SJSA1 (cell line): ENCODE measurements around the gene TOP2A. TPM values are rescaled to one million over a fixed set of nuclear protein-coding genes. Genes with fewer than 3 reads are reported as not detected.
"Not testable (repeated sequence)": the region's sequence is repeated elsewhere in the genome, so short reads cannot be mapped to it uniquely, and the experiment has no call there.

Experiments used
- DNase-seq, 2 experiments: peaks; one replicate each; pipeline ENCODE4 v3.0.0-alpha.2; 2015 to 2020; ENCODE audit warnings: low spot score in 2 of 2, low read depth in 1 of 2
- H3K27ac ChIP-seq: fragments of 250-450 bp; sonication (Bioruptor Pico); 2 replicates; pipeline ENCODE4 v1.5.1; 2020; ENCODE audit warnings: mild to moderate bottlenecking, moderate library complexity
- H3K27me3 ChIP-seq: fragments of 250-450 bp; sonication (Bioruptor Pico); replicated peaks from 2 replicates; pipeline ENCODE4 v1.5.1; 2020; ENCODE audit warnings: mild to moderate bottlenecking, moderate library complexity
- H3K36me3 ChIP-seq: fragments of 250-450 bp; sonication (Bioruptor Pico); 2 replicates; pipeline ENCODE4 v1.5.1; 2020; ENCODE audit warnings: mild to moderate bottlenecking
- H3K4me1 ChIP-seq: fragments of 250-450 bp; sonication (Bioruptor Pico); replicated peaks from 2 replicates; pipeline ENCODE4 v1.6.1; 2021; ENCODE audit warnings: mild to moderate bottlenecking
- H3K4me3 ChIP-seq: fragments of 250-450 bp; sonication (Bioruptor Pico); 2 replicates; pipeline ENCODE4 v1.5.1; 2020; ENCODE audit warnings: mild to moderate bottlenecking
- H3K9me3 ChIP-seq: fragments of 250-450 bp; sonication (Bioruptor Pico); replicated peaks from 2 replicates; pipeline ENCODE4 v1.5.1; 2020; ENCODE audit warnings: mild to moderate bottlenecking
- total RNA-seq: library from RNA; depleted of rRNA; stranded (reverse); fragments of >200 nt; shearing (Covaris generic); gene quantifications from 2 replicates; pipeline ENCODE4 v1.2.3, GENCODE V29; 2014

The TOP2A gene
- total RNA-seq, 1 experiment from 2014 or later = 389 TPM

GRCh38 chr17:40409540-40409939, 8.2 kb downstream of the TOP2A start:
- H3K9me3 ChIP-seq, DNase-seq: not testable (repeated sequence)
- peaks cover 97% of the 10 kb centered on the region for H3K36me3 ChIP-seq

GRCh38 chr17:40407460-40407859, 10.2 kb downstream of the TOP2A start:
- H3K4me3 ChIP-seq = no peak overlapping the region
- no peaks in the 10 kb centered on the region for H3K9me3 ChIP-seq
- no peak overlapping the region for H3K27ac ChIP-seq
- no peak for DNase-seq
- no peaks in the 10 kb centered on the region for H3K4me1 ChIP-seq
- H3K27me3 ChIP-seq = no peaks in the 10 kb centered on the region; the same call in 1 of the 2 replicates
- peaks cover 97% of the 10 kb centered on the region for H3K36me3 ChIP-seq

More at GRCh38 chr17:40409540-40409939, 8.2 kb downstream of the TOP2A start:
- H3K4me1 ChIP-seq, H3K4me3 ChIP-seq, H3K27ac ChIP-seq, H3K27me3 ChIP-seq: not testable (repeated sequence)

- peaks cover 99% of the 10 kb centered on the region for H3K36me3 ChIP-seq
- no peak for DNase-seq
- no peaks in the 10 kb centered on the region for H3K9me3 ChIP-seq
- H3K4me1 ChIP-seq = no peaks in the 10 kb centered on the region
- no peak overlapping the region for H3K4me3 ChIP-seq
- no peaks in the 10 kb centered on the region for H3K27me3 ChIP-seq
- no peak overlapping the region for H3K27ac ChIP-seq
Observed at GRCh38 chr17:40404003-40404402, 13.7 kb downstream of the TOP2A start.

GRCh38 chr17:40402668-40403067, 15.0 kb downstream of the TOP2A start:
- H3K27me3 ChIP-seq = no peaks in the 10 kb centered on the region
- no peaks in the 10 kb centered on the region for H3K4me1 ChIP-seq
- no peak for DNase-seq
- no peak overlapping the region for H3K27ac ChIP-seq
- no peak overlapping the region for H3K4me3 ChIP-seq
- H3K9me3 ChIP-seq = no peaks in the 10 kb centered on the region
- H3K36me3 ChIP-seq = peaks cover 100% of the 10 kb centered on the region

- DNase-seq = peak in 1 of 2 experiments; percentile 56
- no peak overlapping the region for H3K4me3 ChIP-seq
- no peaks in the 10 kb centered on the region for H3K27me3 ChIP-seq
- no peaks in the 10 kb centered on the region for H3K9me3 ChIP-seq
- no peaks in the 10 kb centered on the region for H3K4me1 ChIP-seq
- H3K27ac ChIP-seq = no peak overlapping the region
- peaks cover 100% of the 10 kb centered on the region for H3K36me3 ChIP-seq
Observed at GRCh38 chr17:40399185-40399584, 18.5 kb downstream of the TOP2A start.

- H3K27me3 ChIP-seq, DNase-seq, H3K4me3 ChIP-seq, H3K4me1 ChIP-seq, H3K9me3 ChIP-seq, H3K27ac ChIP-seq: not testable (repeated sequence)
- peaks cover 52% of the 10 kb centered on the region for H3K36me3 ChIP-seq
Observed at GRCh38 chr17:40386555-40386954, 31.1 kb downstream of the TOP2A start.

- H3K4me3 ChIP-seq = no peak overlapping the region
- no peaks in the 10 kb centered on the region for H3K4me1 ChIP-seq
- H3K9me3 ChIP-seq = no peaks in the 10 kb centered on the region
- H3K27ac ChIP-seq = no peak overlapping the region
- peaks cover 9% of the 10 kb centered on the region for H3K36me3 ChIP-seq
- H3K27me3 ChIP-seq = no peaks in the 10 kb centered on the region
- no peak for DNase-seq
Observed at GRCh38 chr17:40382251-40382650, 35.4 kb downstream of the TOP2A start.

- no peak overlapping the region for H3K4me3 ChIP-seq
- H3K27ac ChIP-seq = no peak overlapping the region
- H3K4me1 ChIP-seq = no peaks in the 10 kb centered on the region
- no peaks in the 10 kb centered on the region for H3K36me3 ChIP-seq
- DNase-seq = no peak
- no peaks in the 10 kb centered on the region for H3K9me3 ChIP-seq
- H3K27me3 ChIP-seq = no peaks in the 10 kb centered on the region
Observed at GRCh38 chr17:40378966-40379365, 38.7 kb downstream of the TOP2A start.

GRCh38 chr17:40377832-40378231, 39.9 kb downstream of the TOP2A start:
- no peaks in the 10 kb centered on the region for H3K27me3 ChIP-seq
- no peak overlapping the region for H3K4me3 ChIP-seq
- no peaks in the 10 kb centered on the region for H3K36me3 ChIP-seq
- no peaks in the 10 kb centered on the region for H3K4me1 ChIP-seq
- H3K9me3 ChIP-seq = no peaks in the 10 kb centered on the region
- no peak for DNase-seq
- H3K27ac ChIP-seq = no peak overlapping the region

GRCh38 chr17:40376541-40376940, 41.2 kb downstream of the TOP2A start:
- H3K36me3 ChIP-seq, H3K9me3 ChIP-seq, H3K27ac ChIP-seq, H3K4me1 ChIP-seq, H3K4me3 ChIP-seq, DNase-seq, H3K27me3 ChIP-seq: not testable (repeated sequence)

GRCh38 chr17:40375786-40376185, 41.9 kb downstream of the TOP2A start:
- H3K9me3 ChIP-seq, H3K4me3 ChIP-seq, DNase-seq, H3K27ac ChIP-seq, H3K36me3 ChIP-seq, H3K4me1 ChIP-seq, H3K27me3 ChIP-seq: not testable (repeated sequence)

- Histone ChIP-seq H3K4me1 (no peaks in the 10 kb centered on the region; the same call in 1 of the 2 replicates), H3K4me3 (no peak overlapping the region), H3K27me3 (no peaks in the 10 kb centered on the region), H3K27ac (no peak overlapping the region), H3K36me3 (no peaks in the 10 kb centered on the region), H3K9me3 (no peaks in the 10 kb centered on the region)
- no peak for DNase-seq
Observed at GRCh38 chr17:40374821-40375498, 42.7 kb downstream of the TOP2A start.

GRCh38 chr17:40373999-40374398, 43.7 kb downstream of the TOP2A start:
- Histone ChIP-seq H3K4me1 (no peaks in the 10 kb centered on the region; the same call in 1 of the 2 replicates), H3K36me3 (no peaks in the 10 kb centered on the region), H3K27ac (no peak overlapping the region), H3K4me3 (no peak overlapping the region), H3K9me3 (no peaks in the 10 kb centered on the region), H3K27me3 (no peaks in the 10 kb centered on the region)
- no peak for DNase-seq

- Histone ChIP-seq H3K4me3 (no peak overlapping the region), H3K36me3 (no peaks in the 10 kb centered on the region), H3K9me3 (no peaks in the 10 kb centered on the region), H3K27ac (no peak overlapping the region), H3K27me3 (no peaks in the 10 kb centered on the region), H3K4me1 (no peaks in the 10 kb centered on the region; the same call in 1 of the 2 replicates)
- no peak for DNase-seq
Observed at GRCh38 chr17:40373324-40373723, 44.4 kb downstream of the TOP2A start.

- H3K27me3 ChIP-seq, H3K36me3 ChIP-seq, H3K4me1 ChIP-seq, H3K27ac ChIP-seq, H3K4me3 ChIP-seq, H3K9me3 ChIP-seq, DNase-seq: not testable (repeated sequence)
Observed at GRCh38 chr17:40372644-40373043, 45.1 kb downstream of the TOP2A start.
